Measurements from ENCODE around the gene AMBRA1. TPM values are rescaled to one million over a fixed set of nuclear protein-coding genes. Genes with fewer than 3 reads are reported as not detected.

The AMBRA1 gene
- total RNA-seq, 1 donor from 2014 or later = 29.4 TPM

DNA sequence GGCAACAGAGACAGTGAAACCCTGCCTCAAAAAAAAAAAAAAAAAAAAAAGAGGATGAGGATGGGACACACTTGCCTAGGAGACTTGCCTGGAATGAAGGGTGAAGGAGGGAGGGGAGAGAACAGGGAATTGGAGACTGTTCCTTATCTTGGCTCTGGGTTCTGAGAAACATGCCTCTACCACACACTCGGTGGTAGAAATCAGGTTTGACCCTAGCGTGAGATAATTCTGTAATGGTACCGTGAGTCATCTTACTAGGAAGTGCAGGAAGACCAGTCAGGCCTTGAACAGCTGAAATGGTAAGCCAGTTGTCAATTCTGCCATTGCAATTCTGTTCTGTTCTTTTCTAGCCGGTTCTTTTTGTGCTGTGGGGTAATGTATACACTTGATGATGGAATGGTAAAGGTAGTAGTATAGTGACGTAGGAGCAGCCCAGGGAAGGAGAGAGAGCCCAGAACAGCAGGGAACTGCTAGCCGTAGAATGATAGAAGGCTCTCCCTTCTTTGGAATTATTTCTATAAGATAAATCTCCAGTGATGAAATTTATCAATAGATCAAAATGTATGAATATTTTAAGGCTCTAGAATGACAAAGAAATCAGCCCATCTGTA lies 3.9 kb upstream of the AMBRA1 start:
- no peak overlapping the region for H3K4me3 Mint-ChIP-seq (ENCODE audit: unreplicated experiment)
- H3K9me3 ChIP-seq (ENCODE audit: insufficient read depth, low read depth, low read length) = no peaks in the 10 kb centered on the region

DNA sequence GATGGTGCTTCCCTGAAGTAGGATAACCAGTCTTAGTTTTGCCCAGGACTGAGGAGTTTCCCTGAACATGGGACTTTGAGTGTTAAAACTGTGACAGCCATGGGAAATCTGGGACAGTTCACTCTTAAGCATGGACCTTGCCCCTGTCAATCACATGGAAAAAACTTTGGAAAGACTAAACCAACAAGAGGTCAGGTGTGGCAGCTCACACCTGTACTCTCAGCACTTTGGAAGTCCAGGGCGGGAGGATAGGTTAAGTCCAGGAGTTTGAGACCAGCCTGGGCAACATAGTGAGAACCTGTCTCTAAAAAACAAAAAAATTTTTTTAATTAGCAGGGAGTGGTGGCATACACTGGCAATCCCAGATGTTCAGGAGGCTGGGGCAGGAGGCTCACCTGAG lies 3.3 kb upstream of the AMBRA1 start:
- peaks cover 14% of the 10 kb centered on the region for H3K4me1 Mint-ChIP-seq (ENCODE audit: low read depth, unreplicated experiment)
- peaks cover 22% of the 10 kb centered on the region for H3K79me2 ChIP-seq (ENCODE audit: insufficient read depth, low read length)
- FAIRE-seq = no peak
- H3K27ac ChIP-seq (ENCODE audit: low read depth, low read length) = no peak overlapping the region
- H2AFZ ChIP-seq (ENCODE audit: low read depth, low read length) = no peak overlapping the region
- H3K9ac ChIP-seq (ENCODE audit: low read length) = no peak overlapping the region
- H4K20me1 ChIP-seq (ENCODE audit: insufficient read depth, low read length) = peaks cover 13% of the 10 kb centered on the region
- no peak overlapping the region for H3K4me3 ChIP-seq (ENCODE audit: insufficient read depth, low read depth, low read length)
- peak overlapping the region; percentile 41 for H3K4me3 Mint-ChIP-seq (ENCODE audit: unreplicated experiment)
- no peak for TF ChIP-seq EZH2 (IDR thresholded peaks at IDR 0.05; ENCODE audit: insufficient read depth, low read length)
- TF ChIP-seq, protein P1, sequence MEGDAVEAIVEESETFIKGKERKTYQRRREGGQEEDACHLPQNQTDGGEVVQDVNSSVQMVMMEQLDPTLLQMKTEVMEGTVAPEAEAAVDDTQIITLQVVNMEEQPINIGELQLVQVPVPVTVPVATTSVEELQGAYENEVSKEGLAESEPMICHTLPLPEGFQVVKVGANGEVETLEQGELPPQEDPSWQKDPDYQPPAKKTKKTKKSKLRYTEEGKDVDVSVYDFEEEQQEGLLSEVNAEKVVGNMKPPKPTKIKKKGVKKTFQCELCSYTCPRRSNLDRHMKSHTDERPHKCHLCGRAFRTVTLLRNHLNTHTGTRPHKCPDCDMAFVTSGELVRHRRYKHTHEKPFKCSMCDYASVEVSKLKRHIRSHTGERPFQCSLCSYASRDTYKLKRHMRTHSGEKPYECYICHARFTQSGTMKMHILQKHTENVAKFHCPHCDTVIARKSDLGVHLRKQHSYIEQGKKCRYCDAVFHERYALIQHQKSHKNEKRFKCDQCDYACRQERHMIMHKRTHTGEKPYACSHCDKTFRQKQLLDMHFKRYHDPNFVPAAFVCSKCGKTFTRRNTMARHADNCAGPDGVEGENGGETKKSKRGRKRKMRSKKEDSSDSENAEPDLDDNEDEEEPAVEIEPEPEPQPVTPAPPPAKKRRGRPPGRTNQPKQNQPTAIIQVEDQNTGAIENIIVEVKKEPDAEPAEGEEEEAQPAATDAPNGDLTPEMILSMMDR (IDR thresholded peaks at IDR 0.05; ENCODE audit: insufficient read depth, low read depth, low read length) = no peak
- peak overlapping the region; percentile 8 for H3K4me2 ChIP-seq (ENCODE audit: low read length)
- no peak overlapping the region for H3K27ac Mint-ChIP-seq (ENCODE audit: unreplicated experiment)
- H3K27me3 Mint-ChIP-seq (ENCODE audit: low read depth, unreplicated experiment) = no peaks in the 10 kb centered on the region
- no peaks in the 10 kb centered on the region for H3K9me3 Mint-ChIP-seq (ENCODE audit: unreplicated experiment)
- H3K36me3 Mint-ChIP-seq (ENCODE audit: low read depth, unreplicated experiment) = no peaks in the 10 kb centered on the region
- no peaks in the 10 kb centered on the region for H3K27me3 ChIP-seq (ENCODE audit: insufficient read depth, low read length)
- H3K4me1 ChIP-seq (ENCODE audit: insufficient read depth, low read length) = peaks cover 16% of the 10 kb centered on the region
- no peak for DNase-seq (ENCODE audit: low read depth)
- H3K9me3 ChIP-seq (ENCODE audit: insufficient read depth, low read depth, low read length) = no peaks in the 10 kb centered on the region
- H3K36me3 ChIP-seq (ENCODE audit: insufficient read depth, low read length) = no peaks in the 10 kb centered on the region

More for the DNA sequence above, 3.9 kb upstream of the AMBRA1 start:
- H3K36me3 Mint-ChIP-seq (ENCODE audit: low read depth, unreplicated experiment) = no peaks in the 10 kb centered on the region
- H2AFZ ChIP-seq (ENCODE audit: low read depth, low read length) = no peak overlapping the region
- H3K27me3 Mint-ChIP-seq (ENCODE audit: low read depth, unreplicated experiment) = no peaks in the 10 kb centered on the region
- TF ChIP-seq, protein P1 (IDR thresholded peaks at IDR 0.05; ENCODE audit: insufficient read depth, low read depth, low read length) = no peak
- TF ChIP-seq EZH2 (IDR thresholded peaks at IDR 0.05; ENCODE audit: insufficient read depth, low read length) = no peak
- H3K4me2 ChIP-seq (ENCODE audit: low read length) = peak overlapping the region; percentile 8
- no peaks in the 10 kb centered on the region for H3K9me3 Mint-ChIP-seq (ENCODE audit: unreplicated experiment)
- no peak overlapping the region for H3K4me3 ChIP-seq (ENCODE audit: insufficient read depth, low read depth, low read length)
- peaks cover 11% of the 10 kb centered on the region for H3K4me1 ChIP-seq (ENCODE audit: insufficient read depth, low read length)
- FAIRE-seq (no peak), DNase-seq (ENCODE audit: low read depth) (peak; percentile 57)
- no peak overlapping the region for H3K9ac ChIP-seq (ENCODE audit: low read length)
- H3K36me3 ChIP-seq (ENCODE audit: insufficient read depth, low read length) = no peaks in the 10 kb centered on the region
- H3K79me2 ChIP-seq (ENCODE audit: insufficient read depth, low read length) = peaks cover 16% of the 10 kb centered on the region
- no peak overlapping the region for H3K27ac Mint-ChIP-seq (ENCODE audit: unreplicated experiment)
- H3K4me1 Mint-ChIP-seq (ENCODE audit: low read depth, unreplicated experiment) = peaks cover 10% of the 10 kb centered on the region
- peaks cover 7% of the 10 kb centered on the region for H4K20me1 ChIP-seq (ENCODE audit: insufficient read depth, low read length)
- no peaks in the 10 kb centered on the region for H3K27me3 ChIP-seq (ENCODE audit: insufficient read depth, low read length)
- H3K27ac ChIP-seq (ENCODE audit: low read depth, low read length) = peak overlapping the region; percentile 21

DNA sequence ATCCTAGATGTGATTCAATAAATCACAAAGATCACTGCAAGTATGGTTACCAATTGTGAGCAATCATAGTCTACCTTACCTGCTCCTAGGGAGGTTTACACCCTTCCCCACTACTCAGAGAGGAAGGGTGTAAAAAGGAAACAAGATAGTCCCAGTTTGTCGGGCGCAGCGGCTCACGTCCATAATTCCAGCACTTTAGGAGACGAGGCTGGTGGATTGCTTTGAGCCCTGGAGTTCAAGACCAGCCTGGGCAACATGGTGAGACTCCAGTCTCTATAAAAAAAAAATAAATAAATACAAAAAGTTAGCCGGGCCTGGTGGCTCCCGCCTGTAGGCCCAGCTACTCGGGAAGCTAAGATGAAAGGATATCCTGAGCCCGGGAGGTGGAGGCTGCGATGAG lies 962 bp upstream of the AMBRA1 start:
- Histone ChIP-seq H3K4me2 (ENCODE audit: low read length) (no peak overlapping the region), H3K79me2 (ENCODE audit: insufficient read depth, low read length) (peaks cover 45% of the 10 kb centered on the region), H3K27me3 (ENCODE audit: insufficient read depth, low read length) (no peaks in the 10 kb centered on the region), H3K36me3 (ENCODE audit: insufficient read depth, low read length) (no peaks in the 10 kb centered on the region), H3K27ac (ENCODE audit: low read depth, low read length) (no peak overlapping the region), H2AFZ (ENCODE audit: low read depth, low read length) (peak overlapping the region; percentile 83), H3K4me3 (ENCODE audit: insufficient read depth, low read depth, low read length) (no peak overlapping the region), H3K4me1 (ENCODE audit: insufficient read depth, low read length) (peaks cover 17% of the 10 kb centered on the region), H3K9me3 (ENCODE audit: insufficient read depth, low read depth, low read length) (no peaks in the 10 kb centered on the region), H3K9ac (ENCODE audit: low read length) (no peak overlapping the region), H4K20me1 (ENCODE audit: insufficient read depth, low read length) (peaks cover 34% of the 10 kb centered on the region)
- FAIRE-seq (no peak), DNase-seq (ENCODE audit: low read depth) (no peak)
- H3K9me3 Mint-ChIP-seq (ENCODE audit: unreplicated experiment) = no peaks in the 10 kb centered on the region
- H3K27ac Mint-ChIP-seq (ENCODE audit: unreplicated experiment) = no peak overlapping the region
- no peak overlapping the region for H3K4me3 Mint-ChIP-seq (ENCODE audit: unreplicated experiment)
- H3K36me3 Mint-ChIP-seq (ENCODE audit: low read depth, unreplicated experiment) = no peaks in the 10 kb centered on the region
- TF ChIP-seq, protein P1 (IDR thresholded peaks at IDR 0.05; ENCODE audit: insufficient read depth, low read depth, low read length) = no peak
- no peak for TF ChIP-seq EZH2 (IDR thresholded peaks at IDR 0.05; ENCODE audit: insufficient read depth, low read length)
- H3K27me3 Mint-ChIP-seq (ENCODE audit: low read depth, unreplicated experiment) = no peaks in the 10 kb centered on the region
- peaks cover 19% of the 10 kb centered on the region for H3K4me1 Mint-ChIP-seq (ENCODE audit: low read depth, unreplicated experiment)
